Left forelimb (tissue), 1 donor: ENCODE results near the gene B3GAT2.
A peak's percentile ranks its signal among the peaks of the same experiment; 100 is the strongest.
"Not testable (repeated sequence)": the region's sequence is repeated elsewhere in the genome, so short reads cannot be mapped to it uniquely, and the experiment has no call there.

Experiments
- DNase-seq: peaks from one replicate; pipeline ENCODE4 v3.0.0-alpha.2; 2018; ENCODE audit warnings: low spot score

Gene B3GAT2, protein sequence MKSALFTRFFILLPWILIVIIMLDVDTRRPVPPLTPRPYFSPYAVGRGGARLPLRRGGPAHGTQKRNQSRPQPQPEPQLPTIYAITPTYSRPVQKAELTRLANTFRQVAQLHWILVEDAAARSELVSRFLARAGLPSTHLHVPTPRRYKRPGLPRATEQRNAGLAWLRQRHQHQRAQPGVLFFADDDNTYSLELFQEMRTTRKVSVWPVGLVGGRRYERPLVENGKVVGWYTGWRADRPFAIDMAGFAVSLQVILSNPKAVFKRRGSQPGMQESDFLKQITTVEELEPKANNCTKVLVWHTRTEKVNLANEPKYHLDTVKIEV

DNA sequence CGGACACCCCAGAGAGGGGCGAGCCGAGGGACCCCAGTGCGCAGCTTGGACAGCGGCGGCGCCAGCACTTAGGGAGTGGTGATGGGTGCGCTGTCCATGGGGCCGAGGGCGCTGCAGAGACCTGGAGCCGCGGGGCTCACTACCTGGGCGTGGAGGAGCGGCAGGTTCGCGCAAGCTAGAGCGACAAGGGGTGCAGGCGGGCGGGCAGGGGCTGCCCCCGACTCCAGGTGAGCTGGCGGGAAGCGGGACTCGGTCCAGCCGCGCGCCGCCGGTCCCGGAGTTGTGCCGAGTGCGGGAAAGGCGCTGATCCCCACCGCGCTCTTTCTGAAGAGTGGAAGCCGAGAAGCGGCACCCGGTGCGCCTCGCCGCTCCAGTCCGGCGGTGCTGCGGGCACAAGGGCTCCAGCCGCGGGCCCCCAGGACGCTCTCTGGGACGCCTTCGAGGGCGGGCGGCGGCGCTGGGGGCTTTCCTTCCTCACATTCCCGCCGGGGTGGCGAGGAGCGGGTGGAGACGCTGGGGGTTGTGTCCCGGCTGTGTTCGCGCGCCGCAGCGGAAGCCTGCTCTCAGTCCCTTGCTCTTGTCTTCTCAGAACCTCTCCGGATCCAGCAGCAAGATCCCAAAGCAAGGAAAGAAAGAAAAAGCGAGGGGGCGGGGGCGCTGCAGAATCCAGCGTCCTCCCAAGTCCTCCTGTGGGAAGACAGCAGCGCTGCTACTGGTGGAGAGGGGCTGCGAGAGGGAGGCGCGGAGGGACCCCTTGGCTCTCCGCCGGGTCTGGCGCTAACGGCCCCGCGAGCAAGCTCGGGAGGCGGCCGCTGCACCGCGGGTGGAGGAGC, at the start of gene B3GAT2:
Gene B3GAT2, minus strand, starts transcription at position 610 of the 833 bp plus-strand sequence. CDS start 631 bp downstream, outside the sequence.
- DNase-seq, result no peak

DNA sequence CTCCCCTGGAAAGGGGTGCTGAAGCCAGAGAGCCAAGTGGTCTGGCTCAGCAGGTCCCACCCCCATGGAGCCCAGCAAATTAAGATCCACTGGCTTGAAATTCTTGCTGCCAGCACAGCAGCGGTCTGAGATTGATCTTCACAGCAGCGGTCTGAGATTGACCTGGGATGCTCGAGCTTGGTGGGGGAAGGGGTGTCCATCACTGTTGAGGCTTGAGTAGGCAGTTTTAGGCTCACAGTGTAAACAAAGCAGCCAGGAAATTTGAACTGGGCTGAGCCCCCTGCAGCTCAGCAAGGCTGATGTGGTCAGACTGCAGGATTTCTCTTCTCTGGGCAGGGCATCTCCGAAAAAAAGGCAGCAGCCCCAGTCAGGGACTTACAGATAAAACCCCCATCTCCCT, 41.3 kb upstream of the B3GAT2 start:
- no peak for DNase-seq

DNA sequence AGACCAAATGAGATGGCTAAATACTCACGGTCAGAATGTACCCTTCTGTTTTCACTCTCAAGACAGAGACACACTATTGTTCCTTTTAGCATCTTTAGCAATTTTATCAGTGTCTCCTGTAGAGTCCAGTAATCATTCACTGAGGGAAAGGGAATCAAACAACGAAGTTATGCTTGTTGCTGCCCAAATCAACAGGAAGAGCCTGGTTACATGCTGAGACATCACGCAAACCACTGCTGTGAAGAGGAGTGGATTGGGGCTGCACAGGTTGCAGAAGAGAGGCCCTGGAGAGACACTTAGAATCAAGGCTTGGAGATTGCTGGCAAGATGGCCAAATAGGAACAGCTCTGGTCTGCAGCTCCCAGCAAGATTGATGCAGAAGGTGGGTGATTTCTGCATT, 40.5 kb upstream of the B3GAT2 start:
- no peak for DNase-seq

DNA sequence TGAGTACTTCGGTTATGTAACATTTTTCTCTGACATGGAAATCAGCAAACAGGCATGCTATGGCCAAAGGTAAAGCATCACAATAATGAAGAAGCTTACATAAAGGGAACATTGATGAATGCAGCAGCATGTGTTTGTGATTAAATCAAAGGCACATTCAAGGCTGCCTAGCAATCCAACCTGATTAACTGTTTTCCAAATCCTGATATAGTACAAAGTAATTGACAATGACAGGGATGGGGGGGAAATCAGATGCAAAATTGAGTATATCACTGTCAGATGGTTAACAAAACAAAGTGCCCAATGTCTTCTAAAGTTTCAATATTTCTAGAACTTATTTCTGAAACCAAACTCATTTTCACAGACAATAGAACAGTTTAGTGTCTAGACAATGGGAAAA, 39.2 kb upstream of the B3GAT2 start:
- DNase-seq, result no peak

DNA sequence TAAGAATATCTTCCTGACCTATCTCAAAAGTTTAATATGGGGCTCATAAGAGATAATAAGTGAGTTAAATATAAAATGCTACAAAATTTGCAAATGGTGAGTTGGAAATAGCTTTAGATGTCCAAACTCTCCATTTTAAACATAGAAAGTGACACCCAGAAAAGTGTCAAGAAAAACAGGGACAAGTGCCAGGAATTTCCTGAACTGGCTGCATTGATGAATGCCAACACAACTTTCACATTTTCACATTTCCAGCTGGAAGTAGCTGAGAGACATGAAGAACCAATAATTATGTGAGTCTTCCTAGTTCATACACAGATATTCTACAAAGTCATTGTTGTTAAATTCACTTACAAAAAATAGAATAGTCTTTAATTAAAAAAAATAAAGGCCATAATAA, 38.6 kb upstream of the B3GAT2 start:
- DNase-seq, result no peak

DNA sequence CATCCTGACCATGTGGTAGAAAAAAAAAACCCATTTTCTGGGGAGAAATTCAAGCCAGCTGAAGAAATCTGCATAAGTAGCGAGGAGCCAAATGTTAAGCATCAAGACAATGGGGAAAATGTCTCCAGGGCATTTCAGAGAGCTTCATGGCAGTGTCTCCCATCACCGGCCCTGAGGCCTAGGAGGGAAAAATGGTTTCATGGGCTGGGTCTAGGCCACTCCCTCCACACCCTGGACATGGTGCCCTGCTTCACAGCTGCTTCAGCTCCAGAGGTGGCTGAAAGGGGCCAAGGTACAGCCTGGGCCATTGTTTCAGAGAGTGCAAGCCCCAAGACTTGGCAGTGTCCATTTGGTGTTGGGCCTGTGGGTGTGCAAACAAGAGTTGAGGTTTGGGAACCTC, 34.4 kb upstream of the B3GAT2 start:
- DNase-seq, result no peak

DNA sequence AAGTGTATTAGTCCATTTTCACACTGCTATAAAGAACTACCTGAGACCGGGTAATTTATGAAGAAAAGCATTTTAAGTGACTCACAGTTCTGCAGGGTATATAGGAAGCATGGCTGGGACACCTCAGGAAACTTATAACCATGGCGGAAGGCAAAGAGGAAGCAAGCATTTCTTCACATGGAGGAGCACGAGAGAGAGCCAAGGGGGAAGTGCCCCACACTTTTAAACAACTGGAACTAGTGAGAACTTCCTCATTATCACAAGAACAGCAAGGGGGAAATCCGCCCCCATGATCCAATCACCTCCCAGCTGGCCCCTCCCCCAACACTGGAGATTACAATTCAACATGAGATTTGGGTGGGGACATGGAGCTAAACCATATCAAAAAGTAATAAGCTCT, 28.3 kb upstream of the B3GAT2 start:
- no peak for DNase-seq

DNA sequence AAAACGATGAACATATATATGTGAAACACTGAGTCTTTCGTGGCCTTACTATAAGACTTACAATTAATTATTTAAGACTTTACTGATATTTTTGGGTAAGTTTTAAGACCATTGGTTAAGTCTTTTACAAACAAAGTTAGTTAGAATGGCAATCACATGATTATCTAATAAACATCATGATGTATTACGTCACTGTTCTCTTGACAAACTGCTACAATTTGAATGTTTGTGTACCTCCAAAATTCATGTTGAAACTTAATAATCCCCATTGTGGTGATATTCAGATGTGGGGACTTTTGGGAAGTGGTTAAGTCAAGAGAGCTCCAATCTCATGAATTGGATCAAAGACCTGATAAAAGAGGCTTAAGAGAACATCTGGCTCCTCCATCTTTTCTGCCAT, 25.9 kb upstream of the B3GAT2 start:
- no peak for DNase-seq

DNA sequence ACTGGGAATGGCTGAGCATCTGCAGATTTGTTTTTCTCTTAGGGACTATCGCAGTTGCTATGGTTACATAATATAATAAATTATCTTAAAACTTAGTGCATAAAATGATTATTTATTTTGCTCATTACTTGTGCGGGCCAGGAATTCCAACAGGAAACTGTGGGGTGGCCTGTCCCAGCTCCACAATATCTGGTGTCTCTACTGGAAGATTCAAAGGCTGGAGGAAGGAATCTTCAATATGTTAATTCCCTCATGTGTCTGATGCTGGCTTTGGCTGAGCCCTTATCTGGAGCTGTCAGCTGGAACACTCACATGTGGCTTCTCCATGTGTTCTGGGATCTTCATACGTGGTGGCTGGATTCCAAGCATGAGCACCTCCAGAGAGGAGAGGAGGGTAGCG, 23.9 kb upstream of the B3GAT2 start:
- no peak for DNase-seq

DNA sequence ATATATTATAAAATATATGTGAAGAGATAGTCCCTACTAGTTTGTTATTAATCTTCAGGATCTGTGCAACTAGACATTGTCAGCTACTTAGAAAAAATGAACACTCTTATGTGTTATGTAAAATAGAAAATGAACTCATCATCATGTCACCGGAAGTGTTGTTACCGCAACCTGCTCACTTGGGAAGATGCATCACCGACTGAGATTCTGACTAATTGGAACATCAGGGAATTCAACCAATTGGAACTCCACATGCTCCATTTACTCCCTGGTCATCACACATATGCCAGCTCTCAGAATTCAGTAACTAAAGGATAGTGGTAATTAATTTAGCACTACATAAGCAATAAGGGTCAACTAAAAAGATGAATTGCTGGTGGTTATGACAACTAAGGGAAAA, 16.7 kb upstream of the B3GAT2 start:
- no peak for DNase-seq

DNA sequence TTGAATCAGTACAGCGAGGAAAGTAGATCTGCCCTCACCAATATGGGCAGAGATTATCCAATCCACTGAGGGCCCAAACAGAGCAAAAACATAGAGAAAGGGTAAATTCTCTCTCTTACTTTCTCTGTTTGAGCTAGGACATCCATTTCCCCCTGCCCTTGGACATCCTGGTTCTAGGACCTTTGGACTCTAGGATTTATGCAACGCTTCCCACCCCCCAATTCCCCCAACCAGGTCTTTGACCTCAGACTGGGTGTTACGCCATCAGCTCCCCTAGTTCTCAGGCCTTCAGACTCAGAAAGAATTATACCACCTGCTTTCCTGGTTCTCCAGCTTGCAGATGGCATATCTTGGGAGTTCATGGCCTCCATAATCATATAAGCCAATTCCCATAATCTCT, 10.2 kb upstream of the B3GAT2 start:
- DNase-seq, result no peak

DNA sequence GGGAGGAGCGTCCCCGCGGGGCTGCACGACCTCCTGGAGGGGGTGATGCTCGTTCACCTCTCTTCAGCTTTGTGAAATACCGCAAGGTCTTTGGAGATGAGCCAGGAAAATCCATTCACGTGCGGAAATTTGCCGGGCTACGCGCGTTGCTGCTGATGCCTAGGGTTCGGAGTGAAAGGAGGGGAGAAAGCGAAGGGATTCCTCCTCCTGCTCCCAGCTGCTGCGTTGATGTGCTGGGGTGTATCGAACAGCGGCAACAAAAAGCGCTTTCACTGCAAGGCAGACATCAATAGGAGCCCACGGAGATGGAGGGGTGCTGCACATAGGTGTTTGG, 391 bp upstream of the B3GAT2 start:
- no peak for DNase-seq

DNA sequence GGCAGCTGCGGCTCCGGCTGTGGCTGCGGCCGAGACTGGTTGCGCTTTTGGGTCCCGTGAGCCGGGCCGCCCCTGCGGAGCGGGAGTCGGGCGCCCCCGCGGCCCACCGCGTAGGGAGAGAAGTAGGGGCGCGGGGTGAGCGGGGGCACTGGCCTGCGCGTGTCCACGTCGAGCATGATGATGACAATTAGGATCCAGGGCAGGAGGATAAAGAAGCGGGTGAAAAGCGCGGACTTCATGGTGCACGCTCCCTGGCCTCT, 739 bp downstream of the B3GAT2 start:
- no peak for DNase-seq

DNA sequence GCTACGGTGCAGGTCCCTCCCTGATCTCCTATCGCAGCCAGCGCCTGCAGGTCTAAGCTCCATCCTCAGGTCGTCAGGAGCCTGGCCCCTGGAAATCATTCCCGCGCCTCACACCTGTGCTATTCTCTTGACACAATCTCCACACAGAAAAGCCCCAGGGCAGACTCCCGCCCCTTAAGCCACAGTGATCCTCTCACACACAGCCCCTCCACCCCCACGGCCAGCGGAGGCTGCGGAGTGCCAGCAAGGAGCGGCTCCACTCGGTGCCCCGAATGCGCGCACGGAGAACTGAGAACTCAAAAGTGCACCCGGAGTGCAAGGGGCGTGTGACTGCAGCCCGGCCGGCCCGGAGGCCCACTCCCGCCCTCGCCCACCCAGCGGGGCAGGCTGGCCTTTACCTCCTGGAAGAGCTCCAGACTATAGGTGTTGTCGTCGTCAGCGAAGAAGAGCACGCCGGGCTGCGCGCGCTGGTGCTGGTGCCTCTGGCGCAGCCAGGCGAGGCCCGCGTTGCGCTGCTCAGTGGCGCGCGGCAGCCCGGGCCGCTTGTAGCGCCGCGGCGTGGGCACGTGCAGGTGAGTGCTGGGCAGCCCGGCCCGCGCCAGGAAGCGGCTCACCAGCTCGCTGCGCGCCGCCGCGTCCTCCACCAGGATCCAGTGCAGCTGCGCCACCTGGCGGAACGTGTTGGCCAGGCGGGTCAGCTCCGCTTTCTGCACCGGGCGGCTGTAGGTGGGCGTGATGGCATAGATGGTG, 1.2 kb downstream of the B3GAT2 start:
- peak; percentile 88 for DNase-seq

DNA sequence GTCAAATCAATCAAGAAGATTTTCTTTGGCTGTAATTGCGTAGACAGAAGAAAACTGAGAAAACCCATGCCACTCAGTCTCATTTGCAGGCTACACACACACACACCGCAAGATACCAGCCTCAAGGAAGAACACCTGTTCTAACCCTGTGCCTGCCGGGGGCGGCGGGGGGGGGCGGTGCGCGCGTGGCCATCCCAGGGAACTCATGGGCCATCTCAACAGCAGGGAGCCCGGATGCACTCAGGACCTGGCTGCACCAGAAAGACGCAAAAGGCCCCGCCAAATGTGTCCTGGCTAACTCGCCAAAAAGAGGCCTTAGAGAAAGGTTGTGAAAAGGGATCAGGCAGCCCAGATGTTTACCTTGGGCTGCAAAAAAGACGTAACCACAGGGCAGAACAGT, 2.1 kb downstream of the B3GAT2 start:
- no peak for DNase-seq

DNA sequence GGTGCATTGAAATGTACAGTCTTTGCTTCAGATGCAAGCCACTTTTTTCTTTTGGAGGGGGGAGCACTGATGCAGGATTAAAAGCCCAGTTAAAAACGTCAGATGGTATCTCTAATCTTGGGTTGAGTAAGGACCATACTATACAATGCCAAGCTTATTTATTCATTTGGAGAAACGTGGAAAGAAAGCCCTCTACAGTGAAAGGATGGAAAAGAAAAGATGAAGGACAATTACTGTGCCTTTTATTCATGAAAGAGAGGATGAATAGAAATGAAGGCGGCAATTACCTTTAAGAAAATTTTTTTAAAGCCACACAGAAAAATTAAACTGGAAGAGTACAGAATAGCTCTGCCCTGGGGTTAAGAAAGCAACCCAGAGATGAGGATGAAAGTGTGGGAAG, 2.7 kb downstream of the B3GAT2 start:
- no peak for DNase-seq

DNA sequence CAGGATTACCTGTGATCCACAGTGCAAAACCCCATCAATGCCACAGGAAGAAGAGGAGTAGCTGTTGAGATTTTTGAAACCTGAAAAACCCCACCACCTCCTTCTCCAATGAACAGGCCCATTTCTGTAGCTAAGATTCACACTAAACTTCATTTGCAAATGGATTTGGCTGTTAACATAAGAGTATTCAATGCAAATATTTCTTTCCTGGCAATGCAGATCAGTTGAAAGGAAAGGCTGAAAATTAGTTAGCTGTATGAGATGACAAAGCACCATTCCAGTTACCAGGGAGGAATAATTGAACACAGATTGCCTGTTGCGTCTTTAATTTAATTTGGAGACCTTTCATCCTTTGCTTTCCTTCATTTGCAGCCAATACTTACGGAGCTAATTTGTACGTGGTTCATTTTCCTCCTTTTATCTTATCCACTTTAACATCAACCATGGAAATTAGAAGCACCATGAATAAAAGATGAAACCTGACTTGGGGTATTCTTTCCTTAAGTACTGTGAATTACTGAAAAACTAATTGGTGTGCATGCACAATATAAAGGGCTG, 4.2 kb downstream of the B3GAT2 start:
- no peak for DNase-seq

DNA sequence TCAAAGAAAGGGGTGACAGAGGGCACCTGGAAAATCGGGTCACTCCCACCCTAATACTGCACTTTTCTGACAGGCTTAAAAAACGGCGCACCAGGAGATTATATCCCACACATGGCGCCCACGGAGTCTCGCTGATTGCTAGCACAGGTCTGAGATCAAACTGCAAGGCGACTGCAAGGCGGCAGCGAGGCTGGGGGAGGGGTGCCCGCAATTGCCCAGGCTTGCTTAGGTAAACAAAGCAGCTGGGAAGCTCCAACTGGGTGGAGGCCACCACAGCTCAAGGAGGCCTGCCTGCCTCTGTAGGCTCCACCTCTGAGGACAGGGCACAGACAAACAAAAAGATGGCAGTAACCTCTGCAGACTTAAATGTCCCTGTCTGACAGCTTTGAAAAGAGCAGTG, 12.5 kb downstream of the B3GAT2 start:
- DNase-seq, result not testable (repeated sequence)

DNA sequence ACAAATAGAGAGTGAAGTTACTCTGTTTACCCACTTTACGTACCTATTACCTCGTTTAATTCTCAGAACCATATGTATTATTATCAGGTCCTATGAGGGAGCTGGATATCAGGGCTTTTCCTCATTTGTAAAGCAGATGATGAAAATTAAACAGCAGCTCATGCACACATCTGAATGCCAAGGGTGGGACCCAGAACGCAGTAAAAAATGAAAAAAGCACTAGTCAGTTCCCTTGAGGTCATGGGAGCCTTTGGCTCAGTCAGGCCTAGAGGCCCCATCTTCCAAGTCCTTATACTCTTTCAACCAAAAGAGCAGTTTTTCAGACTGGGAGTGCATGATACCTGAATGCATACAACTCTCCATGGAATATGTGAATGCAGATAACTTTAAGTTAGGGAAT, 23.0 kb downstream of the B3GAT2 start:
- DNase-seq, result no peak

DNA sequence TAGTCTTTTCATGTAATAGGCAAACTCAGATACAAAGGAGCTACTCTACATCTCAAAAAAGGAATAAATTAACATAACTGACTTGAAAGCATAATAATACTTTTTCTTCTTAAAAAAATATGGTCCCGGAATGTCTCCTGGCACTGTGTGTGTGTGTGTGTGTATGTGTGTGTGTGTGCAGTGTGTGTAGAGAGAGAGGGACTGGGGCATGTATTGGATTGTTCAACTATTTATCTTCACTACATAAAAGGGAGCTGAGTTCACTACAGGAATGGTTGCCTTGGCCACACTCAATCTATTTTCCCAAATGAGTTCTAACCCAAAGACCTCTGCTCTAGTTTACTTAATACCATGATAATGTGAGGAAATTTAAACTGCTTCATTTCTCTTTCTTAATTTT, 51.1 kb downstream of the B3GAT2 start:
- no peak for DNase-seq

DNA sequence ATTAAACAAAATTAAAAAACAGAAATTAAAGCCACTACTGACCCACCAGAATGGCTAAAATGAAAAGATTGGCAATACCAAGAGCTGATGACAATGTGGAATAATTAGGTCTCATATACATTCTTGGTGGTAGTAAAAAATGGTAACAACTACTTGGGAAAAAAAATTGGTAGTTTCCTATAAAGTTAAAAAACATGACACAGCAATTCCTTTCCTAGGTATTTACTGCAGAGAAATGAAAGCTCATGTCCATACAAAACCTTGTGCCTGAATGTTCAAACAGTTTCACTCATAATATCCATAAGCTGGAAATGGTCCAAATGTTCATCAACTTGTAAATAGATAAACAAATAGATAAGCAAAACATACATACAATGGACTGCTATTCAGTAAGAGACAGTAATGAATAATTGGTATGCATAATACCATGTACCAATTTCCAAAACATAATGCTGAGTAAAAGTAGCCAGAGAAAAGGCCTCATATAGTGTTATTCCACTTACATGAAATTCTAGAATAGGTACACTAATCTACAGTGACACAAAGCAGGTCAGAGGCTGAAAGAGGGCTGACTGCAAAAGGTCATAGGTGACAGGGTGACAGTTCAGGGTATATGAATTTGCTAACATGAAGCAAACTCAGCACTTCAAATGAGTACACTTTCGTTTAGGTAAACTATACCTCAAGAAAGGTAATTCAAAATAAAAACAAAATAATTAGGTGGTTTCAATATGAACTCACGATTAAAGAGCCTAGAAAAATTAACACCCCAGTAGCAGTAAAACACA, 53.0 kb downstream of the B3GAT2 start:
- DNase-seq, result no peak

DNA sequence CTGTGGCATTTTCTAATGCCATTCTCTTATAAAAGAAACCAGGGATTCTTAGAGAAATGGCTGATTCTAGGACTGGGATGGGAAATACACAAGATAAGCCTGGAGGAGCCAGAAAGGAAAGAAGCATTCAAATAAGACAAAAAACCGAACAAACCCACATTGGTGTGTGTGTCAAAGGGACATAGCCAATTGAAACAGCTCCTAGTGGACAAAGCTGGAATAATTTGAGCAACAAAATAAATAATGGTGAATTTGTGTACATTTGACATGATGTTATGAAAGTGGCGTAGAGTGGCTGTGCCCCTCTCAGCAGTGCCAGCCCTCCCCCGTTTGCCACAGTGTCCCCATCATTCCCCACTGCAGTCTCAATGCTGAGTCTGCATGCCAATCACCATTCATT, 55.5 kb downstream of the B3GAT2 start:
- no peak for DNase-seq
